Vagina (tissue), 2 donors: ENCODE results near the gene SLC35A1.

Experiments
- CTCF ChIP-seq, 3 experiments: fragments of 450-650 bp in 2 of 3; fragments of 200-600 bp in 1 of 3; sonication (generic) in 1 of 3; IDR thresholded peaks; one replicate each; pipeline ENCODE4 v1.5.1; 2017 to 2019; ENCODE audit warnings: antibody characterized with exemption in 3 of 3, mild to moderate bottlenecking in 2 of 3, moderate library complexity in 2 of 3
- POLR2A ChIP-seq, 2 donors: fragments of 450-650 bp; IDR thresholded peaks; one replicate each; pipeline ENCODE4 v1.6.1; 2017; ENCODE audit warnings: antibody characterized with exemption in 2 of 2, mild to moderate bottlenecking in 2 of 2, moderate library complexity in 2 of 2
- POLR2AphosphoS5 ChIP-seq, 2 donors: sonication (generic); formaldehyde crosslinking; IDR thresholded peaks; one replicate each; pipeline ENCODE4 v1.9.0; 2017; ENCODE audit warnings: antibody characterized with exemption in 2 of 2, mild to moderate bottlenecking in 2 of 2, low read depth in 1 of 2; ENCODE audit not compliant: insufficient read depth in 1 of 2

DNA sequence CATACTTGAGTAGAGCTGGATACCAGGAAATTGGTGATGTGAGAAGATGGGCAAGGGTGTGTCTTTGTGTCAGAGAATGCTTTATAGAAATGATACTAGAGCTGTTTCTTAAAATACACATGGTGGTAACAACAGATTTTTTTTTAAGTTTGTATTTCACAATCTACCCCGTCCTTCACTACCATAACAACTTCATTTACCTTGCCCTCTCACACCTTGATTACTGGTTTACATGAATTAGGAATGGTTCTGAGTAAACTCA lies 71.6 kb downstream of the SLC35A1 start:
- TF ChIP-seq CTCF (IDR thresholded peaks at IDR 0.05) = no peak
- no peak for TF ChIP-seq POLR2A (IDR thresholded peaks at IDR 0.05)
- no peak for TF ChIP-seq POLR2AphosphoS5 (IDR thresholded peaks at IDR 0.05; ENCODE audit: insufficient read depth in 1 of 2, low read depth in 1 of 2)
